Activated CD8-positive, alpha-beta T cell treated with anti-CD3 and anti-CD28 coated beads for 36 hours (primary cell): ENCODE measurements around the gene CACNA2D3. TPM values are rescaled to one million over a fixed set of nuclear protein-coding genes. Genes with fewer than 3 reads are reported as not detected.

Source experiments
- ATAC-seq: fragments of 200-7000 bp; cut with Tn5 transposase; one replicate; pipeline ENCODE4 v1.10.0; 2021; ENCODE audit warnings: mild to moderate bottlenecking, moderate library complexity
- CTCF ChIA-PET: fragments of 350-600 bp; sonication (Branson Sonifier 250); formaldehyde crosslinking; loops from one replicate; lab custom pipeline; 2021; ENCODE audit warnings: antibody characterized with exemption; lab: Charles Lee
- POLR2A ChIA-PET: fragments of 350-600 bp; sonication (Branson Sonifier 250); formaldehyde crosslinking; loops from one replicate; lab custom pipeline; 2021; ENCODE audit warnings: antibody characterized with exemption; lab: Charles Lee
- DNase-seq: peaks from one replicate; pipeline ENCODE4 v3.0.0-alpha.2; 2020
- H3K27ac Mint-ChIP-seq: one replicate; pipeline ENCODE4 v1.8.0; 2021; ENCODE audit warnings: mild to moderate bottlenecking, mixed read lengths
- H3K27me3 Mint-ChIP-seq: one replicate; pipeline ENCODE4 v1.8.0; 2021; ENCODE audit warnings: mixed read lengths
- H3K36me3 Mint-ChIP-seq: one replicate; pipeline ENCODE4 v1.8.0; 2021; ENCODE audit warnings: low read depth, mixed read lengths
- H3K4me1 Mint-ChIP-seq: one replicate; pipeline ENCODE4 v1.8.0; 2021; ENCODE audit warnings: low read depth, mixed read lengths
- H3K4me3 Mint-ChIP-seq: one replicate; pipeline ENCODE4 v1.8.0; 2021; ENCODE audit warnings: mild to moderate bottlenecking, moderate library complexity, mixed read lengths
- H3K9me3 Mint-ChIP-seq: one replicate; pipeline ENCODE4 v1.8.0; 2021; ENCODE audit warnings: mixed read lengths
- intact Hi-C: fragments of 100-400 bp; cut with micrococcal nuclease; formaldehyde crosslinking; loops from one replicate; pipeline ENCODE4 v1.10.0; 2022
- total RNA-seq, 2 experiments: library from RNA; stranded (reverse); gene quantifications; one replicate each; pipeline ENCODE4 v1.2.3, GENCODE V29; 2021
- TF ChIP-seq, protein P1 (sequence below): fragments of 200-600 bp; IDR thresholded peaks from one replicate; pipeline ENCODE4 v1.8.0; 2022; ENCODE audit warnings: antibody characterized with exemption, mild to moderate bottlenecking

The CACNA2D3 gene
- total RNA-seq, 2 experiments from 2014 or later, result not detected

DNA sequence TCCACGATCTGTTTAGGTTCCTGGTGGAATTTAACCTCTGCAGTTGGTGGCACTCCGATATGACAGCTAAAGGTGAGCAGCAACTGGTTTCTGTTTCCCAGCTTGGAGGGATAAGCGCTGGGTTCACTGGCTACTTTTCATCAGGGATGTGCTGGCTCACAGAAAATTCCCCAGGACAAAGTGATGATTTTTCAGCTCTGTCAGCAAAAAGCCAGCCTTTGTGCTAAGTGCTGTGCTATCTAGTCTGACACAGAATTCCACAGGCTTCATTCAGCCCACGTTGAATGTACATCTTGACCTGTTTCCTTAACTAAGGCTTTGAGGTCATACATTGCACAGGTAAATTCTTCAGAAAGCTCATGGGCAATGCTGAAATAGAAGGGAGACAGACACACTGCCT is 887.0 kb downstream of the CACNA2D3 start:
- intact Hi-C loops, result no loop called here

DNA sequence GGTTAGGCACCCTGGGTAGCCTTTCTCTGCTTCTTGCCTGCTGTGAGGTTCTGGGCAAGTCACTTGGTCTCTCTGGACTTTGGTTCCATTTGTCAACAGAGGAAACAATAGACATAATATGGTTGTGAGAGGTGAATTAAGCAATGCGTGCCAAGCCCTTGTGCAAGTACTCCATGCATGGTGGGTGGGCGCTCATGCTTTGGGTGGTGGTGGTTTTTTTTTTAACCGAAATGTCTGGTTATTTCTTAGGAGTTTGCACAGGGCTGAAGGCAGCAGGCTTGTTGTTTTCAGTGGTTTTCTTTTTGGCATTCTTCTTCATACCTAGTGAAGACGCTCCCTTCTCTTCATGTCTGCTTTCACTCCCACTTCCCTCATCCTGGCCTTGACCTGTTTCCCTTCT is 889.7 kb downstream of the CACNA2D3 start:
- ATAC-seq, result no peak
- TF ChIP-seq, protein P1, sequence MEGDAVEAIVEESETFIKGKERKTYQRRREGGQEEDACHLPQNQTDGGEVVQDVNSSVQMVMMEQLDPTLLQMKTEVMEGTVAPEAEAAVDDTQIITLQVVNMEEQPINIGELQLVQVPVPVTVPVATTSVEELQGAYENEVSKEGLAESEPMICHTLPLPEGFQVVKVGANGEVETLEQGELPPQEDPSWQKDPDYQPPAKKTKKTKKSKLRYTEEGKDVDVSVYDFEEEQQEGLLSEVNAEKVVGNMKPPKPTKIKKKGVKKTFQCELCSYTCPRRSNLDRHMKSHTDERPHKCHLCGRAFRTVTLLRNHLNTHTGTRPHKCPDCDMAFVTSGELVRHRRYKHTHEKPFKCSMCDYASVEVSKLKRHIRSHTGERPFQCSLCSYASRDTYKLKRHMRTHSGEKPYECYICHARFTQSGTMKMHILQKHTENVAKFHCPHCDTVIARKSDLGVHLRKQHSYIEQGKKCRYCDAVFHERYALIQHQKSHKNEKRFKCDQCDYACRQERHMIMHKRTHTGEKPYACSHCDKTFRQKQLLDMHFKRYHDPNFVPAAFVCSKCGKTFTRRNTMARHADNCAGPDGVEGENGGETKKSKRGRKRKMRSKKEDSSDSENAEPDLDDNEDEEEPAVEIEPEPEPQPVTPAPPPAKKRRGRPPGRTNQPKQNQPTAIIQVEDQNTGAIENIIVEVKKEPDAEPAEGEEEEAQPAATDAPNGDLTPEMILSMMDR, result no peak
- no peaks in the 10 kb centered on the region for H3K27me3 Mint-ChIP-seq
- H3K9me3 Mint-ChIP-seq, result no peaks in the 10 kb centered on the region
- no peak for DNase-seq
- no peaks in the 10 kb centered on the region for H3K36me3 Mint-ChIP-seq
- H3K4me1 Mint-ChIP-seq, result no peaks in the 10 kb centered on the region
- no peak overlapping the region for H3K27ac Mint-ChIP-seq
- H3K4me3 Mint-ChIP-seq, result no peak overlapping the region
- POLR2A ChIA-PET, result no interaction called here
- CTCF ChIA-PET, result no interaction called here
- intact Hi-C loops, result no loop called here

More for the DNA sequence above, 887.0 kb downstream of the CACNA2D3 start:
- H3K36me3 Mint-ChIP-seq, result no peaks in the 10 kb centered on the region
- no peaks in the 10 kb centered on the region for H3K9me3 Mint-ChIP-seq
- CTCF ChIA-PET, result no interaction called here
- ATAC-seq (no peak), DNase-seq (no peak)
- no peak overlapping the region for H3K27ac Mint-ChIP-seq
- TF ChIP-seq, protein P1, result no peak
- H3K4me3 Mint-ChIP-seq, result no peak overlapping the region
- POLR2A ChIA-PET, result no interaction called here
- peaks cover 4% of the 10 kb centered on the region for H3K27me3 Mint-ChIP-seq
- no peaks in the 10 kb centered on the region for H3K4me1 Mint-ChIP-seq

DNA sequence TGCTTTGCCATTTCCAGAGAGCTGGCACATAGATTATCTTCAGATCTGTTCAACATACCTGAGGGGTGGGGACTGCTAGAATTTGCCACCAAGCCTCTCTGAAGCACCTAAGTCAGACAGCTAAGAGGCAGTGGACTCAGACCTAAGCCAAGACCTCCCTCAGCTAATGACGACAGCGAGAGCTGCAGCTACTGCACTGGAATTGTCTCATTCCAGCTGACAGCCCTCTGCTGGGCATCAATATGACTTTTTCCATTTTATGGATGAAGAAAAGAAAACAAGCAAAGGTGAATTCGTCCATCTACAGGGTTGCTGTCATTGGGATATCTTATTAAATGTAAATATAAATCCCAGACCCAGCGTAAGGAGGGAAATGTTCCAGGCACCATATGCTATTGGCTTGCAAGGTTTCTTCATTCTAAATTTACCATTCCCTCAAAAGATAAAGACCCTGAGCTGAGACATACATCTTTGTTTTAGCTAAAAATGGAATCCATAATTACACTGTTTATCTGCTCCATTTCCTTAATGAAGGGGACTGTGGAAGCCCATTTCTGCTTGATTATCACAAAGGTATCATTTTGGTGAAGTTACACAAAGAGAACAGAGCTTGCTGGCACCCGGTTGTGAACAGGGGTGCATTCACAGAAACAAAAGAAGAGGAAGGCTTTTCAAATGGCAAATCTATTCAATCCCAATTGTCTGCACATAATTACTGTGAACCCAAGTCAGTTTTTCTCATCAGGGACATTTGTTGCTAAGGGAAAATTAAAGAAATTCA is 891.0 kb downstream of the CACNA2D3 start:
- no peak overlapping the region for H3K27ac Mint-ChIP-seq
- intact Hi-C loops, result no loop called here
- TF ChIP-seq, protein P1, result no peak
- POLR2A ChIA-PET, result no interaction called here
- DNase-seq (no peak), ATAC-seq (no peak)
- H3K4me1 Mint-ChIP-seq, result no peaks in the 10 kb centered on the region
- H3K9me3 Mint-ChIP-seq, result no peaks in the 10 kb centered on the region
- H3K27me3 Mint-ChIP-seq, result no peaks in the 10 kb centered on the region
- H3K36me3 Mint-ChIP-seq, result no peaks in the 10 kb centered on the region
- CTCF ChIA-PET, result interaction anchor here (1.0 kb wide), 1 partner anchor 9 kb away, joined by 3 read pairs; no protein-coding TSS in a partner anchor
- no peak overlapping the region for H3K4me3 Mint-ChIP-seq

- TF ChIP-seq, protein P1, result no peak
- CTCF ChIA-PET, result interaction anchor here (1.0 kb wide), 1 partner anchor 9 kb away, joined by 3 read pairs; no protein-coding TSS in a partner anchor
- no peak for ATAC-seq
- POLR2A ChIA-PET, result no interaction called here
- intact Hi-C loops, result no loop called here
- no peaks in the 10 kb centered on the region for H3K27me3 Mint-ChIP-seq
- H3K4me3 Mint-ChIP-seq, result no peak overlapping the region
- no peaks in the 10 kb centered on the region for H3K9me3 Mint-ChIP-seq
- H3K27ac Mint-ChIP-seq, result no peak overlapping the region
- no peaks in the 10 kb centered on the region for H3K36me3 Mint-ChIP-seq
- no peak for DNase-seq
- no peaks in the 10 kb centered on the region for H3K4me1 Mint-ChIP-seq
Measured at GRCh38 chr3:55014081-55014480, 891.7 kb downstream of the CACNA2D3 start.

- Mint-ChIP-seq H3K4me1 (no peaks in the 10 kb centered on the region), H3K27me3 (no peaks in the 10 kb centered on the region), H3K36me3 (no peaks in the 10 kb centered on the region), H3K4me3 (no peak overlapping the region), H3K9me3 (no peaks in the 10 kb centered on the region), H3K27ac (no peak overlapping the region)
- intact Hi-C loops, result no loop called here
- ChIA-PET CTCF (no interaction called here), POLR2A (no interaction called here)
- DNase-seq, result no peak
- ATAC-seq, result no peak
- TF ChIP-seq, protein P1, result no peak
Measured at GRCh38 chr3:55014906-55015305, 892.6 kb downstream of the CACNA2D3 start.
